Head of caudate nucleus (tissue), 42 donors: ENCODE measurements around the gene PPP1R13B.

Source experiments
- DNase-seq, 42 donors: peaks; one replicate each; pipeline versions ENCODE4 v3.0.0 to v3.0.0-alpha.2; 2020 to 2021; ENCODE audit warnings: mixed read lengths in 7 of 42
- intact Hi-C: fragments of 100-400 bp; cut with DNase I; formaldehyde crosslinking; loops from one replicate; pipeline ENCODE4 v1.15.0; 2022

PPP1R13B gene

DNA sequence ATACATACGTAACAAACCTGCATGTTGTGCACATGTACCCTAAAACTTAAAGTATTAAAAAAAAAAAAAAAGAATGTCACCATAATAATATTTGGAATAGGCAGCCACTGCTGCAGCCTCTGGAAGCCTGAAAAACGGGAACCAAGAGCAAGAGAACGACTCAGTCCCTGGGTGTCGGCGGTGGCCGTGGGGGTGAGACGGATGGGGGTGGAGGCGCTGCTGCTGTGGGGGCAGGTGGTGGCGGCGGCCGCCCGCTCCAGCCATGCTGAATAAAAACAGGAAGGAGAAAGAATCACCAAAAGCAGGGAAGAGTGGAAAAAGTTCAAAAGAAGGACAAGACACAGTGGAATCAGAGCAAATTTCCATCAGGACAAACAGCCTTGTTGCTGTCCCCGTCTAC is 84.8 kb downstream of the PPP1R13B start:
- peak in 5 of 42 donors; percentile 18 to 30 (median 23) for DNase-seq
- intact Hi-C loops: no loop called here

DNA sequence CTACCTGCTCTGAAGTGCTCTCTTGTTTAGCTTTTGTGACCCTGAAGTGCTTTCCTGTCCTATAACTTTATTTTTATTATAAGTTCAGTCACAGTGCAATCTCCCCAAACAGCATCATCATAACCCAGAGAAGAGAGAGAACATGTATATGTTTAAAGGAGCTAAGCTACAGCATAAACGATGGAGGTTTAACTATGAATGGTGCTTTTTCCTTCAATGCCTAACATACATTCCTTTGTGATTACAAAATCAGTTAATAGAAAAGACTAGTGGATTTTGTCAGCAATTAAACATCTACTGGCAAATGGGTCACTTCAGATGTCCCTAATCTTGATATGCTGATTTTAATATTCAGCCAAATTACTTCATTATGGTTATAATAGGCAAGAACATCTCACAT is 85.3 kb downstream of the PPP1R13B start:
- intact Hi-C loops: no loop called here
- DNase-seq: no peak

DNA sequence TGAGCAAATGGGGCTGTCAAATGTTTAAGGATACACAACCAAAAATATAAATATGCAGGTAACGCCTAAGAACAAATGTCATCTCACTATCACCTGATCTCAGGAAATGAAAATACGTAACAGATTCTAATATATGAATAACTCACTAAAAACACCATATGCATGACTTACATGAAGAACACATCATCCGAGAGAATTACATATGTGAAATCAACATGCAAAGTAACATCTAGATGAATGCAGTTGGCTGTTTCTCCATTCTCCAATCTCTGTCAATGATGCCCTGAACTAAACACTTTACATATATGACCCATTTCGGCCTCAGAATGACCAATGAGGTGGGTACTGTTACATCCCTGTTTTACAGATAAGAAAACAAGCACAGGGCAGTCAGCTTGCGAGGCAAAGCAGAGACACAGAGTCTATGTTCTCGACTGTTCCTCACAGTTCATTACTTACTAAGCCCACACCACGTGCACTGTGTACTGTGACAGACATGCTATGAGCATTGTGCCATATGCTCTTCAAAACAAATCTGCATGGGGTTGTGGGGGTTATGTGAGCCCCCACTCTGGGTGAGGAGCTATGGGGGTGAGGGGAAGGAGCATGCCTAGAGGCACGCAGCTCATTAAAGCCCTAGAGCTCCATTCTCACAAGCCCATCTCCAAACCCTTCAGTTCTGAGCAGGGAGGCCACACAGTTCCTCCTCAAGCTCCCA is 89.2 kb downstream of the PPP1R13B start:
- DNase-seq: no peak
- intact Hi-C loops: no loop called here

DNA sequence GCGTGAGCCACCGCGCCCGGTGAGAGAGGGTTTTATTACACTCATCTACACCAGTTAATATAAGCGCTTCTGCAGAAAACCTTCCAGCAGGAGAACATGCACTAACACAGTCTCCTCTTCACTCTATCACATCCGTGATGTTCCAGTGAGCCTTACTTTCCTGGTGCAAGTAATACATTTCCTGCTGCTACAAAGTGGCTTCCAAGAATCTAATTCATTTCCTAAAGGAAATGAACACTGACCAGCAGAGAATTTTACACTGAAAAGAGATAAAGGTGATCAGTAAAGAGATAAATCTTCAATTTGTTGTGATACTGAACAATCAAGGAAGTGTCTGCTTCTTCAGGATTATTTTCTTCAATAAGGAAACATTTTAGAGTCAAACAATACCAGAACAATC is 92.3 kb downstream of the PPP1R13B start:
- DNase-seq: no peak
- intact Hi-C loops: no loop called here

DNA sequence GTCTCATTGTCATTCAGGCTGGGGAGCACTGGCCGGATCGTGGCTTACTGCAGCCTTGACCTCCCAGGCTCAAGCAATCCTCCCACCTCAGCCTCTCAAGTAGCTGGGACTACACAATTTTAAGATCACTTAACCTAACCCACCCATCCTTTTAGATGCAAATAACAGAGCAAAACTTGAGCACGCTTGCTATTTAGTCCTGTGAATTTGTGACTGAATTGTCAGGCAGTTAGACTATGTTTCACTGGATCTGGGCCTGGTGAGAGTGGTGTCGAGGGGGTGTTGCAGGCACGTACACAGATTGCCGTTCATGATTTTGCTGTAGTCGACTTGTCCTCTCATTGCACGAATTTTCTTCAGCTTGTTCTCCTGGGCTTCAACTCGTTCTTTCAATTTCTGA is 93.6 kb downstream of the PPP1R13B start:
- intact Hi-C loops: no loop called here
- no peak for DNase-seq

DNA sequence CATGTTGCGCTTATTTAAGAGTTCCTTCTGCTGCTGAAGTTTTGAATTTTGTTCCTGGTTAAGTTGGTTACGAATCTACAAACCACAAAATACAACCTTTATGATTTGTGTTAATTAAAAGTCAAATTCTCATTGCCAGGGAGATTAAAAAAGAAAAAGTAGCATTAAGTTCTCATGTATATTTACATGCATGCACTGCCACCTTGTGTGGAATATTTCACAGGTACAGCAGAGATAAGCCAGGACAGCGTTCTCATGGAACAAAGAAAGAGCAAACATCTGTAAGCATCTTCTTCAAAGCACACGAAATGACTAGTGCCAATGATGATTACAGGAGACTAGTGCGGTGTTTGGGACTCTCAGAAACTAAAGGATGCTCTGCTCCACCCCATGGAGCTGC is 97.5 kb downstream of the PPP1R13B start:
- peak in 2 of 42 donors; percentile 13 to 33 for DNase-seq
- intact Hi-C loops: no loop called here

DNA sequence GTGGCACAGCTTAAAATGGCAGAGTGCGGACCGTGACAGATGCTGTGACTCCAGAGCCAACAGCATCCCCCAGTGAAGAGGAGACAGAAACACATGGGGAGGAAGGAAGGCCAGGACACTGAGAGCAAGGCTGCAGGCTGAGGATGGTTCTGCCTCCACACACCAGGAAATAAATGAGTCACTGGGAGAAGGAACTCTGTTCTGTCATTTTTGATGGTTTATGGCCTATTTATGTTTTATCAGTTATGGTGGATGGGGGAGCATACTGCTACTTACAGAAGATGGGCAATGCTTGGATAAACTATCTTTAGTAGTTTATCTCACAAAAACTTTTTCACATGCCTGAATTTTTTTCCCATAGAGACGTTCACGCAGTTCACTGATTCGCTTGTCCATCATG is 97.9 kb downstream of the PPP1R13B start:
- intact Hi-C loops: no loop called here
- peak in 1 of 42 donors; percentile 39 for DNase-seq

DNA sequence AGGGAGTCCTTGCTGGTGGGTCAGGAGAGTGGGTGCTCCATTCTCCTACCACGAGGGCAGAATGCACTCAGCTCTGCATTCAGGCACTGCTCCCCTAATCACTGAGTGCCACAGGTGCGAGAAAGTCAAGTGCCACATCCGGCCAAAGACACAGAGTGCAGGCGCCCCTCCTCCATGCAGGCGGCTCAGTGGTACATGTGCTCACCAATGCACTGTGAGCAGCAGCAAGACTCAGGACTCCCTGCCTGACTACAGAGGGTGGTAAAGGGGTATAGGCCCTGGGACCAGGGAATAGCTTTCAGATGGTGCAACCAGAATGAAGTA is 98.9 kb downstream of the PPP1R13B start:
- intact Hi-C loops: no loop called here
- DNase-seq: peak in 1 of 42 donors; percentile 27

DNA sequence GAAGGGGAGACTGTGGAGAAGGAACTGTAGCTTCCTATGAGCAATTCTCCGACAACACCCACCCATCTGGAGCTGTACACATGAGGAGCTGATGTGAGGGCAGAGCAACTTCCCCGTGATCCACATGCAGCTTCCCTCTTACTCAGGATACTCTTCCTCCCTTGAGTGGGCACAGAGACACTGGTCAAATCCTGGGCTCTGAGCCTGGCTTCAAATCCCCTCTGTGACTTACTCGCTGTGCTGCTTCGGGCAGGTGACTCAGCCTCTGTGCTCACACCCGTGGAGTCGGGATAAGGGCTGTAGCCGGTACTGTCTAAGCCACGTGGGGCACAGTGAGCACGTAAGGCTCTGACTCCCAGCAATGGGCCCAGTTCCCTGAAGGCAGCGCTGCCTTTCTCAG is 100.7 kb downstream of the PPP1R13B start:
- intact Hi-C loops: no loop called here
- peak in 26 of 42 donors; percentile 40 to 78 (median 60) for DNase-seq

DNA sequence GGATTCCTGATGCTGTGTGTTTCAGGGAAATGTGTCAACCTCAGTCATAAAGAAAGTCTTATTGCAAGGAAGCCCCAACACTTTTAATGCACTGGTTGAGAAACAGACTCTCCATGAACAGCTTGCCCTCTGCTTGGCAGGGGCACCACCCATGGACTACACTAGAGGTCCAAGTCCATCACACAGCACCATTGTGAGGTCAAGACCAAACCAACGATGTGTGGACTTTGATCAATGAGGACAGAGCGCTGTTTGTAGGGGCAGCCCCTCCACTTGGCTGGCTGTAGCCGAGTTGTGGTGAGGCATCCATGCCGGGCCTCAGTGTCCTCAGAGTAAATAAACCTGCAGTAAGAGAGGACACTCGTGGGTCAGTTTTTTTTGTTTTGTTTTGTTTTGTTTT is 102.0 kb downstream of the PPP1R13B start:
- DNase-seq: peak in 2 of 42 donors; percentile 17 to 36
- intact Hi-C loops: no loop called here

DNA sequence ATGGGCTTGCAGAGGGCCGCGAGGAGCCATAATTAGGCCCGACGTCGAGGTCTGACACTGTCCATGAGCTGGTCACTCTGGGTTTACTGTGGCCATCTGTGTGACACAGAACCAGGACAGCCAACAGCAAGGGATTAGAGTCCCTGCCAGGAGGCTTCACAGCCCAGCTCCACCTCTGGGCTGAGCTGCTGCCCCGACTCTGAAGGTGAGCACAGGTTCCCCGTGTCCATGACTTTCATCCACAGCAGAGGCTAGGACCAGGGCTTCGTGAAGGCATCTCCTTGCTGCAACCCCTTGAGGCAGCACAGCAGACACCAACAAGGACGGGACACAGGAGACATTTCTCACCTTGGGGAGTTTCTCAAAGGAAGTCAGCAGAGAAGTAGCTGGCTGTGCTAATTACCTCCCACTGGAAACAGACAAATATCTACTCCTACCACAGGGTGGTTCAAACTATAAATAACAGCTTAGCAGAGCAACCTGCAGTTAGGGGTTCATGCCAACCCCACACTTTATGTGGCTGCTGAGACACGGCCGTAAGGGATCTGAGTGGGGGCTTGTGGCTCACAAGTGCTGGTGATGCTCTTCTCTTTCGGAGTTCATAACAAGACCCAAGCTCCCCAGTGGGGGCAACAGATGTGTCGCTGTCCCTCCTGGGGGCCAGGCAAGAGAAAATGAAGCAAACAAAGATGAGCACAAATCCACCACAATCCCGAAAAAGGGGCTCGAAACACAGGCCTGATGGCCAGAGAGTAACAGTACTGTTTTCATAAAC is 102.6 kb downstream of the PPP1R13B start:
- intact Hi-C loops: no loop called here
- DNase-seq: peak in 3 of 42 donors; percentile 15 to 47 (median 43)

DNA sequence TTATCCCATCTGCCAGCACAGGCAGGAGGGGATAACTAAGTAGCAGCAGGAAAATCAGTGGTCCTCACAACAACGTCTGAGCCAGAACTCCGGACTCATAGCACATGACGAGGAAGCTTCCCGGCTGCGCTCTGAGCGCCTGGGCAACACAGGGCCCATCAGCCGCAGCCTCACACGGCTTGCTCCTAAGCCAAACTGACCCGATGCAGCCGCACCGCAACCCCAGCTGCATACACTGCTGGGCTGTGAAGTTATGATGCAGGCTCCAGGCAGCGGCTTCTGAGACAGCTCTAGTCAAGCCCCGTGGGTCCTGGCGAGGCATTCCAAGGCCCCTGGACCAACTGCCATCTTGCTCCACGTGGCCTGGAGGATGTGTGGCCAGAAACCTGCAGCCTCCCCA is 103.7 kb downstream of the PPP1R13B start:
- intact Hi-C loops: no loop called here
- no peak for DNase-seq

DNA sequence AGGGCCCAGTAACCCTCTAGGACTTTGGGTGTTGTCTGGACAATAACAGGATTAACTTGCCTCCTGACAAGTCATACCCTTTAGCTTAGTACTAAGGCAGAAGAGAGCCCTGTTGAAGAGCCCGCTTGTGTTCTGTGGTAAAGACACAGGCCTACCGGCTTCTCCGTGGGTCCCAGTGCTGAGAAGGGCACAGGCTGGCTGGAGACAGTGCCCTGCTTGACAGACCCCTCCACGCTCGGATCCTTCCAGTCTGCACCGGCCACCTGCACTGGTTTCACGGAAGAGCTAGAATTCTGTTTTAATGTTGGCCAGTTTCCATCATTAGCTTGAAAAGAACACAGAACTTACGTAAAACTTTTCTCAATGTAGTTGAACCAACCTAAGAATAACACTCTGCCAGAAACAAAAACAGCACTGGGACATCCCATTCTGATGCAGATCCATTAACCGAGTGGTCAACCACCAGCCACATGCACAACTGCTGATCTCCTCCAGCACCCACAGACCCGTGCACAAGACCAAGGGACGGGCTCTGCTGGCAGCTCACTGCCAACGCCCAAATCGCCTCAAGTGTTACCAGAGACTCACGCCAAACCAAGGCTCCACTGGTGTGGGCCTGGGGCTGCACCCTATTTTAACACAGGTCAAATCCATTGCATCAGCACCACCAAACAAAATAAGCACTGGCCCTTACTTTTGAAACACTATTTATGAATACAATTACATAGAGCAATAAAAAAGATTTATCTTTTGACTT is 104.7 kb downstream of the PPP1R13B start:
- DNase-seq: peak in 1 of 42 donors; percentile 22
- intact Hi-C loops: no loop called here

DNA sequence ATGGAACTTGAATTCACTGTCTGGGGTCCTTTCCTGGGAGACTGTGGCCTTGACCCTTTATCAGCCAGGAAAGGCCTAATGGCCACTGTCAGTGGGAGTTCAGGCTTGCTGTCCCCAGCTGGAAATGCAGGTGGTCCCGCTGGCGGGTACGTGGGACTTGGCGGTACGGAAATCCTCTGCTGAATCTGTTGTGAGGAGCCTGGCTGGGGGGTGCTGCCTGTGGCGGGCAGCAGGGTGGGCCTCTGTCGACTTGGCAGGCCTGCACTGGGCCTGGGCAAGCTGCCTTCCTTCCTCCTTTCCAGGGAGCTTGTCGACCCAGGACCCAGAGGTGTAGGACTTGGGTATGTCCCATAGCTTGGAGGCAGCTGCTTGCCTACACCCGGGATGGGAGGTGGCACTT is 105.5 kb downstream of the PPP1R13B start:
- intact Hi-C loops: no loop called here
- peak in 3 of 42 donors; percentile 7 to 33 (median 8) for DNase-seq

DNA sequence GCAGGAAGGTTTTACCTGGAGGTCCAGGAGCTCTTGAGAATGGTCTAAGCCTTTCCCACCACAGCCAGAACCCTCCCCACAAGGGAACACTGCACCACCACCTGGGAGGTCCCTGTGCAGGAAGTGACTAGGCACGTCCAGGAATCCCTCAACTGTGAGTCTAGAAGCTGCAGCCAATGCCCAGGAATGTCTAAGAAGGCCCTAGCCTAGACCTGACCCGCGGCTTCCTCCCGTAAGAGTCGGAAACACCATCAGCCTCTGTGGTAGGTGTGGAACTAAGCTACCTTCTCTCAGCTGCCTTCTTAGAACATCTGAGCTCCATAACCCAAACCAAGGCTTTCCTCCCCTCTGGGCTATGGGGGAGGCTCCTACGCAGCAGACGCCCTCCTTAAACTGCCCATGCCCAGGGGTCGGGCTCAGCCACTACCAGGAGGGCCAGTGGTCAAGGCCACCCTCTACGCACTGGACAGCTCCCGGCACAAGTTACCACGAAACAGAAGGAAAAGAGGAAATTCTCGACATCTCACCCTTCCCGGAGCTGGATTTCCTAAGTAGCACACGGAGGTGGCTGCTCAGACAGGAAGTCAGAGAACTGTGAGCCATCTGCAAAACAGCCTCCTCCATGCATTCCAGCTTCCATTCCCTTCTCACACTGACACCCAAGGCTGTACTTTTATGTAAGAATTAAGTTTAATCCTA is 106.2 kb downstream of the PPP1R13B start:
- peak in 13 of 42 donors; percentile 3 to 79 (median 57) for DNase-seq
- intact Hi-C loops: no loop called here

DNA sequence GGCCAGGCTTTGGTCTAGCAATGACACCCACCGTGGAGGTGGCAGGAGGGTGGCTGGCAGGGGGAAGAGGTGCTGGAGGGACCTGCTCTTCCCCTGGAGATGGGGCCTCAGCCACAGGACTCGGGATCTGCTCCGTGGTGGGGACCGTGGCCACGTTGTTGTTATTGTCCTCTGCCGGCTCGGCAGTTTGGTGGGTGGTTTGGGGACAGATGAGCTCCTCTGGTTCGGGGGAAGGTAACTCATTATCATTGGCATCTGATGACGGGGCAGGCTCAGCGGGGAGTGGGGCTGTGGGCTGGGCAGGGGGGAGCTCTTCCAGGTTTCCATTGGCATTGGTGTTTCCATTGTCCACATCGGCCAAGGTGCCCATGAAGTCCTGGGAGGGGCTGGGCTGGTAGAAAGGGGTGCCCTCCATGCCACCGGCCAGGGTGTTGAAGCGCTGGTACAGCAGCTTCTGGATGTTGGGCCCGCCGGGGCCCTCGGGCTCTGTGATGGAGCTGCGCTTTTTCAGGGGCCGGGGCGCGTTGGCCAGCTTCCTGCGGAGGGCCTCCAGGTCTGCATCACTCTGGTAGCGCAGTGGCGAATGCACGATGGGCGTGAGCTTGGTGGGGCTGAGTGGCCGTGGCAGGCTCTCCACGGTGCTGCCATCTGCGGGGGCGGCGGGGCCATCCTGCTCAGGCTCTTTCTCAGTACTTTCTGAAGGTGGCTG is 107.4 kb downstream of the PPP1R13B start:
- peak in 3 of 42 donors; percentile 6 to 32 (median 7) for DNase-seq
- intact Hi-C loops: no loop called here

DNA sequence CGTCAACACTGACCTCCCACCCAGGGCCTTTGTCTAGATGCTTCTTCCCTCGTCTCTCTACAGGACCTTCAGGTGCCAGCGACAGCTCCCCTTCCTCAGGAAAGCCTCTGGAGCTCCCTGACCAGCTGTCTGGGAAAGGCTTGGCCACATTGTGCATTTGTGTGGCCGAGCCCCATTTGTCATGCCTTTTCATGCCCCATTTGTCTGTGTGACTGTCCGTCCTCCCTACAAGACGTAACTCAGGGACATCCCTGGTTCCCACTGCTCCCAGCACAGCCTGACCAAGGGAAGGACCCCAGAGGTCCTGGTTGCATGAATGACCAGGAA is 107.9 kb downstream of the PPP1R13B start:
- DNase-seq: peak in 1 of 42 donors; percentile 8
- intact Hi-C loops: no loop called here

DNA sequence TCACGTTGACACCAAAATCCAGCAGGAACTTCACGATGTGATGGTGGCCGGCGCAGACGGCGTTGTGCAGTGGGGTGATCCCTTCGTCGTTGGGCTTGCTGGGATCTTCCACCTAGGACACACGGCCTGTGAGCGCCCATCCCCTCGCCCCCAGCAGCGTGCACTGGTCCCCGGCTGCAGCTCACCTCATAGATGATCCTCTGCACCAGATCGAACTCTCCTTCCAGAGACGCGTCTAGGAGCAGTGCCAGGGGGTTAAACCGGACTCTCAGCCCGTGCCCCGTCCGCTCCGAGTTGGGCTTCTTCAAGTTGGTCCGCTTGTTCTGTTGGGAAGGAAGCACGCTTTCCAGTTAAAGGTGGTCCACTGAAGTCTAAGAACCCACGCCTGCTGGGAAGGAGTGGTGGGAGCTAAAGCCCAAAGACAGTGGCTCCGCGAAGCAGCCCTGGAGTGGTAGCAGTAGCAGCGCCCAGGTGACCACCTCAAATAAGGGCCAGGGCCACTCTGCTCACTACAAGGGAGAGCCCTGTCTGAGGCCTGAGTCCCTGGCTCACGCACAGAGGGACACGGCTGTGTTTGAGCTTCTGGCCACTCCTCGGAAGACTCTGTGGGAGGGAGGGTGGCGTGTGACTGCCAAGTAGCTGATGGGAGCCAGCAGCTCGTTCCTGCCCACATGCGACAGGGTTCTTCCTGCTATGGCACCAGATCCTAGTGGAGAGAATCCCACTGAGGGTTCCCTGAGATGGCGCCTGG is 108.5 kb downstream of the PPP1R13B start:
- intact Hi-C loops: no loop called here
- peak in 16 of 42 donors; percentile 34 to 69 (median 47) for DNase-seq
